Panc1 (cell line): Measurements from ENCODE around the gene SQOR. TPM values are rescaled to one million over a fixed set of nuclear protein-coding genes. Genes with fewer than 3 reads are reported as not detected.

Experiments used
- ATAC-seq: fragments of 200-7000 bp; cut with Tn5 transposase; 2 replicates; pipeline ENCODE4 v1.9.1; 2020; ENCODE audit warnings: mild to moderate bottlenecking, moderate library complexity
- BruUV-seq: library from RNA; stranded (reverse); fragments of 400-500 nt; replicated peaks from 2 replicates; lab custom pipeline; 2021; lab: Mats Ljungman, UMichigan
- CTCF ChIA-PET: fragments of 300-600 bp; sonication (Branson Sonifier 250); formaldehyde crosslinking; loops from one replicate; lab custom pipeline; 2022; ENCODE audit warnings: antibody characterized with exemption; lab: Charles Lee
- POLR2A ChIA-PET: fragments of 300-600 bp; sonication (Branson Sonifier 250); formaldehyde crosslinking; loops from one replicate; lab custom pipeline; 2022; ENCODE audit warnings: antibody characterized with exemption; lab: Charles Lee
- DNase-seq: peaks from one replicate; pipeline ENCODE4 v3.0.0-alpha.2; 2010; ENCODE audit warnings: low read depth, low spot score
- H3K27ac ChIP-seq: 2 replicates; pipeline ENCODE4 v1.5.1; 2011; ENCODE audit warnings: mild to moderate bottlenecking, low read length, inconsistent platforms
- H3K27me3 ChIP-seq: fragments of 200-500 bp; sonication (Bioruptor generic); 2 replicates; pipeline ENCODE4 v1.6.0; 2014; ENCODE audit warnings: low read length, inconsistent platforms; ENCODE audit not compliant: control insufficient read depth, insufficient read depth
- H3K36me3 ChIP-seq: fragments of 200-500 bp; sonication (Bioruptor generic); 2 replicates; pipeline ENCODE4 v1.5.1; 2014; ENCODE audit warnings: inconsistent platforms, mild to moderate bottlenecking, low read length, moderate library complexity; ENCODE audit not compliant: control insufficient read depth, insufficient read depth
- H3K4me1 ChIP-seq: 2 replicates; pipeline ENCODE4 v1.5.1; 2011; ENCODE audit warnings: inconsistent platforms, mild to moderate bottlenecking, low read length, moderate library complexity; ENCODE audit not compliant: control insufficient read depth, insufficient read depth
- H3K4me3 ChIP-seq, 2 experiments: 2 replicates each; pipeline ENCODE4 v1.5.1; 2011 to 2012; ENCODE audit warnings: low read depth in 2 of 2, low read length in 2 of 2, mild to moderate bottlenecking in 2 of 2, inconsistent platforms in 1 of 2, moderate library complexity in 1 of 2
- H3K9me3 ChIP-seq: fragments of 200-500 bp; sonication (Bioruptor generic); 2 replicates; pipeline ENCODE4 v1.5.1; 2014; ENCODE audit warnings: low read depth, mild to moderate bottlenecking, inconsistent platforms, low read length, moderate library complexity; ENCODE audit not compliant: control insufficient read depth, insufficient read depth
- CTCF ChIP-seq: fragments of 450-650 bp; IDR thresholded peaks from 2 replicates; pipeline ENCODE4 v1.5.1; 2017; ENCODE audit warnings: mild to moderate bottlenecking
- POLR2AphosphoS5 ChIP-seq: IDR thresholded peaks from 2 replicates; pipeline ENCODE4 v1.6.1; 2012; ENCODE audit warnings: mild to moderate bottlenecking, low read depth, low read length, moderate library complexity
- REST ChIP-seq, 2 experiments: IDR thresholded peaks; 2 replicates each; pipeline ENCODE4 v1.6.1; 2011 to 2012; ENCODE audit warnings: low read depth in 2 of 2, control low read depth in 1 of 2, low read length in 1 of 2, mild to moderate bottlenecking in 1 of 2, moderate library complexity in 1 of 2; ENCODE audit not compliant: insufficient read depth in 1 of 2
- SIN3A ChIP-seq: IDR thresholded peaks from 2 replicates; pipeline ENCODE4 v1.6.1; 2012; ENCODE audit warnings: low read depth, mild to moderate bottlenecking, low read length, moderate library complexity, borderline replicate concordance; ENCODE audit not compliant: insufficient read depth
- TCF7L2 ChIP-seq: IDR thresholded peaks from 2 replicates; pipeline ENCODE4 v1.6.1; 2011; ENCODE audit warnings: mild to moderate bottlenecking, low read depth, low read length, inconsistent platforms
- in situ Hi-C: cut with HindIII; loops from 2 replicates; pipeline ENCODE4 v1.10.0; 2016; ENCODE audit warnings: low sequenced_read_pairs, low pct_unique_long_range_greater_than_20kb
- intact Hi-C: fragments of 100-400 bp; cut with micrococcal nuclease; formaldehyde crosslinking; loops from one replicate; pipeline ENCODE4 v1.10.0; 2022; ENCODE audit not compliant: unreplicated experiment
- total RNA-seq: library from RNA; stranded (reverse); gene quantifications from one replicate; pipeline ENCODE4 v1.2.1, GENCODE V29; 2021; ENCODE audit not compliant: unreplicated experiment

SQOR gene
- total RNA-seq, 1 experiment from 2014 or later = 62.2 TPM

- H3K9me3 ChIP-seq = no peaks in the 10 kb centered on the region
- H3K36me3 ChIP-seq = no peaks in the 10 kb centered on the region; the same call in 1 of the 2 replicates
- POLR2A ChIA-PET = no interaction called here
- H3K4me3 ChIP-seq = no peak overlapping the region
- CTCF ChIA-PET = no interaction called here
- in situ Hi-C loops = no loop called here
- intact Hi-C loops = no loop called here
- no peaks in the 10 kb centered on the region for H3K27me3 ChIP-seq
- no peak for ATAC-seq
- no TSS peak for BruUV-seq
- H3K4me1 ChIP-seq = 0 out of 2 replicates have a peak, but pooled peaks cover 6% of the 10 kb centered on the region
- DNase-seq = no peak
- TF ChIP-seq REST (IDR thresholded peaks at IDR 0.05; ENCODE audit: insufficient read depth in 1 of 2, low read depth in 2 of 2, low read length in 1 of 2) = no peak
- no peak for TF ChIP-seq SIN3A
- no peak for TF ChIP-seq CTCF
- TF ChIP-seq TCF7L2 = no peak
- TF ChIP-seq POLR2AphosphoS5 = no peak
- H3K27ac ChIP-seq = no peak overlapping the region
Measured at GRCh38 chr15:45657254-45657653, 22.4 kb downstream of the SQOR start.

- POLR2A ChIA-PET = no interaction called here
- Histone ChIP-seq H3K27me3 (no peaks in the 10 kb centered on the region), H3K9me3 (no peaks in the 10 kb centered on the region), H3K36me3 (no peaks in the 10 kb centered on the region; the same call in 1 of the 2 replicates), H3K27ac (no peak overlapping the region), H3K4me1 (0 out of 2 replicates have a peak, but pooled peaks cover 6% of the 10 kb centered on the region), H3K4me3 (no peak overlapping the region)
- intact Hi-C loops (no loop called here), in situ Hi-C loops (no loop called here)
- CTCF ChIA-PET = no interaction called here
- TF ChIP-seq CTCF (no peak), SIN3A (no peak), REST (IDR thresholded peaks at IDR 0.05; ENCODE audit: insufficient read depth in 1 of 2, low read depth in 2 of 2, low read length in 1 of 2) (no peak), POLR2AphosphoS5 (no peak), TCF7L2 (no peak)
- ATAC-seq (no peak), DNase-seq (no peak)
- no TSS peak for BruUV-seq
Measured at GRCh38 chr15:45657764-45658545, 23.1 kb downstream of the SQOR start.
